ENCODE measurements around the gene THSD8.

DNA sequence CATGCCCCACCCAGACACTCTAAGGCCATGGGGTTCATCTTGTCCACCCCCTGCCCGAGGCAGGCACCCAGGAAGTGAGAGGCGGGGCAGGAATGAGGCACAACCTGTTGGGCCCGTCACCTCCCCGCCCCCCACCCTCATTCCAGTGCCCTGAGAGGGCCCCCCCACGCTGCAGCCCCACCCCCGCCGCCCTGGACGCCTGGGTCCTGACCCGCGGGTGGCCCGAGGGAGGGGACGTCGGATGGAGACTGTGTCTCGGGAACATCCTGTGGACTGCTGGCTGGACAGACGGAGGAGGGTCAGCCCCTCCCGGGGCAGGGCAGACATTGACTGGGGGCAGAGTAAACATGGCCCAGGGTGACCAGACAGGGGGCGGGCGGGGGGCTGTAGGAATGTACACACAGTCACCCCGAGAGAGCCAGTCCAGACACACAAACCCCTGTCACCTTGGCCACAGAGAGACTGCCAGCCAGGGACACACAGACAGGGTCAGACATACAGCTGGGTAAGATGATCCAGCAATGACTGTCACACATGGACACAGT lies 17.9 kb upstream of the THSD8 start:
- TF ChIP-seq POLR2A (IDR thresholded peaks at IDR 0.05; ENCODE audit: low read depth) = no peak
- no peak for TF ChIP-seq CTCF (IDR thresholded peaks at IDR 0.05)
- TF ChIP-seq POLR2AphosphoS5 (IDR thresholded peaks at IDR 0.05) = peak in 1 of 2 donors; percentile 14
- TF ChIP-seq EP300 (IDR thresholded peaks at IDR 0.05) = no peak
